ENCODE measurements around the gene SSH2.

- TF ChIP-seq CTCF (IDR thresholded peaks at IDR 0.05) (no peak), POLR2A (IDR thresholded peaks at IDR 0.05) (no peak)
Measured at GRCh38 chr17:29648005-29648404, 282.0 kb downstream of the SSH2 start.
